HG03575 (cell line): ENCODE data around the gene CD47.

Source experiments
- ATAC-seq: cut with Tn5 transposase; IDR thresholded peaks from one replicate; pipeline ENCODE4 v1.9.1; 2021; ENCODE audit not compliant: unreplicated experiment, insufficient number of reproducible peaks, low FRiP score; ENCODE audit errors: extremely low read depth

CD47 gene

DNA sequence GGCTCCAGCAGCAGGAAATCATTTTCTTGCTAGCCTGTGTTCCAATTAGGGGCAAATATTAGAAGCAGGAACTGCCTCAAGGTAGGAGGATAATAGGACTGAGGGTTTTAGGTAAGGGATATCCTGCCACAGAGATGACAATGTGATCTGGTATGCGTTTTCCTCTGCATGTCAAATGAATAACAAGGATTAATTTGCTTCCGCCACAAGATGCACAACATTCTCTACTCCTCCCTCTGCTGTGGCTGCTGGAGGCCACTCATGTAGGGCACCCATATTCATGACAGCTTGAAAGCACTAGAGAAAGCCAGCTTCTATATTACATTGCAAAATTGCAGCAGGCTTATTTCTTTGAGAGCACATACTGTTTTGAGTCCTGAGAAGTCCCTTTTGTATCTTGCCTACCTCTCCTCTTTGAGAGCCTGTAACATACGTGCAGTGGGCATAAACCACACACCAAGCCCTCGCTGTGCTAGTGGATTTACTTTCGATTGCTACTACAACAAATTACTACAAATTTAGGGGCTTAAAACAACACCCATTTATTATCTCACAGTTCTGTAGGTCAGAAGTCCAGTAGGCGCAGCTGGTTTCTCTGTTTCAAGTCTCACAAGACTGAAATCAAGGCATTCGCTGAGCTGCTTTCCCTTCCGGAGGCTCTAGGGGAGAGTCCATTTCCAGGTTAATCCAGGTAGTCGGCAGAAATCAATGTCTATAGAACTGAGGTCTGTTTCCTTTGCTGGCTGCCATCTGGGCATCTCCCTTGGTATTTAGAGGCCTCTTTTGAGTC is 5.9 kb upstream of the CD47 start:
- ATAC-seq: no peak

- no peak for ATAC-seq
Measured at GRCh38 chr3:108093616-108094015, 2.8 kb upstream of the CD47 start.

GRCh38 chr3:108093021-108093420 is 2.2 kb upstream of the CD47 start:
- ATAC-seq: no peak

DNA sequence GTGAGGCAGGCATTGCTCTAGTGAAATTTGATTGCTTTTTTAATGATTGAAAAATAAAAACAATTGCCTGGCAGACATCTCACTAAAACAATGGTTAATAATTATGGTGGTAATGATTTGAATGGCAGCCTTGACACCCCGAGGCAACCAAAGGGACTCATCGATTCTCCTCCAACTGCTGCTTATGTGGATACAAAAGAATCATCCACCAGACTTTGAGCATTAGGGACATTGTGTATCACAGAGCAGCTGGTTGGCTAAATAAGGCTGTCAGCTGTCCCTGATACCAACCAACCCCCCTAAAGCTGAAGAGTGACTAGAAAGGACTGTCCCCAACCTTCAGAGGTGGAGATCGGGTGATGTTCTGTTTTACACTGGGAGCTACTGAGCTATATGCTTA is 1.7 kb upstream of the CD47 start:
- ATAC-seq: no peak

DNA sequence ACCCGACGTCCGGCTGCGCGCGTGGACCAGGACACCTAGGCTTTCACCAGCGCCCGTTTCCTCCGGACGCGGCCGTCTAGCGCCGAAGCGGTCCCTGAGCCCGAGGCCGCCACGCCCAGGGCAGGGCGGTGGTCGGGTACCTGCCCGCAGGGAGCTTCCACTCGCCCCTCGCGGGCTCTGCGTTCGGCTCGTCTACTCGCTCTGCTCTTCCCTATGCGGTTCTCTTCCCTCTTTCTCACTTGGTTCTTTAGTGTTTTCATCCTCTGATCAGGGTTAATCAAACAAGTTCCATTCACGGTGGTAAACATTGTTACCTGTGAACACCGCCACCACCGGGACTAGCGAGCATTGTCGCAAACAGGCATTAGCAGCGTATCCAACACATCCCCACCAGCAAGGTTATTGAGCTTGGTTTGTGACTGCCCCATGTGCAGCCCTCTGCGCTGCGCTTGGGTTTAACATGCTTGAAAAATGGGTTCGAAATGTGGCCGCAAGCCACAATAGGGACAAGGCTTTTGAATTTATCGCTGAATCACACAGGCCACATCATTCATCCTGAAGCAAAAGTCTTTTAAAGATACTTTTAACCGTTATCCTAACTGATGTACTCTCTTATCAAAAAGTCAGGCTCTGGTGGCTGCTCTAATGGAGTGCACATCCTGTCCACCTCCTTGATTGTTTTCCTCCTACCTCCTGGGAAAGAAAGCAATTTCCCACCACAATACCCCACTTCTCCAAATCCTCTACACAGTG is 843 bp upstream of the CD47 start:
- no peak for ATAC-seq

- no peak for ATAC-seq
Measured at GRCh38 chr3:108090049-108090700, 656 bp downstream of the CD47 start.

DNA sequence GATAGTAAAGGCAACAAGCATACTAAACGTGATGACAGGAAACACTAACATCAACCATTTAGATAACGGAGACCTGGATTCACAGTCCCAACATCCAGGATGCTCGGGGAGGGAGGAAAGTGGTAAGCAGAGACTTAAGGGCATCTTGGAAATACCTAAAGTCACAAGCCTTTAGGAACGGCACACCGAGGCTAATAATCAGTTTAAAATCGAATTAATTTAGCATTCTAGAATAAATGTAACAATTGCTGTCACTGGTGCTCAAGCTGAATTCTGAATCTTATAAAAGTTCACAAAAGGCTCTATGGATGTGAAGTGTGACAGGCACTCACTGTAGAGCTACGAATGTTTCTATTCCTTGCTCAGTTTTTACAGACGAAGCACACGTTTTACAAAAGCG is 1.3 kb downstream of the CD47 start:
- ATAC-seq: no peak

- peak; percentile 33 for ATAC-seq
Measured at GRCh38 chr3:108088697-108089096, 2.1 kb downstream of the CD47 start.

- no peak for ATAC-seq
Measured at GRCh38 chr3:108088146-108088545, 2.7 kb downstream of the CD47 start.

GRCh38 chr3:108086653-108087052 is 4.2 kb downstream of the CD47 start:
- no peak for ATAC-seq

DNA sequence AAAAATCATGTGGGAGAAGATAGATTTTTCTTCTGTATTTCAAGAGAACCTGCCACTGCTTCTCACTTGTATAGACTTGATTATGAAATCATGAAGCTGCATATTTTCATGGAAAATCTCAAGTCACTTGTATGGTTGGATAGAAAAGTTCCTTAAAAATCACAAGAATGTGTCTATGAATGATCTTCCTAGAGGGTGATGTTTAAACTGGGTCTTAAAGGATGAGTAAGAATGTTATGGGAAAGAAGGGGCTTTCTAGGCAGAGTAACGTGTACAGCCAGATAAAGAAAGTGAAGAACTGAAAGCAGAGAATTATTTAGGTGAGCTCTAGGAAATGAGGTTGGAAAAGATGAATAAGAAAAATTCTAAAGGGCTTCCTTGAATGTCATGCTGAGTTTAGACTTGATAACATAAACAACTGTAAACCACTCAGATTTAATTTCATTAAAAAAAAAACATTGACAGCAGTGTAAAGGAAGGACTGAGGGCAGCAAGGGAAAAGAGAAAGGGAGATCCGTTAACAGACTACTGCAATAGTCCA is 5.0 kb downstream of the CD47 start:
- no peak for ATAC-seq

GRCh38 chr3:108085370-108085769 is 5.5 kb downstream of the CD47 start:
- ATAC-seq: no peak

DNA sequence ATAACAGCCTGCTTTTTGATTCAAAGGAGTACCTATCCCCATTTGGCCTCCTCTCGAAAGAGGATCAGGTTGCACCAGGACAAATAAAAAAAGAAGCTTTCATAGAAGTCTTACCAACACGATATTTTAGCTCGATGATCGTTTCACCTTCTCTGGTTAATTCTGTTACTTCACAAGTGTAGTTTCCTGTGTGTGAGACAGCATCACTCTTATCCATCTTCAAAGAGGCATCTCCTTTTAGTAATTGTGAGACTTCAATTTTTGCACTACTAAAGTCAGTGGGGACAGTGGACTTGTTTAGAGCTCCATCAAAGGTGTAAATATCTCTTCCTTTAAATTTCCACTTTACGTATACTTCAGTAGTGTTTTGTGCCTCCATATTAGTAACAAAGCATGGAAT is 11.0 kb downstream of the CD47 start:
- no peak for ATAC-seq

DNA sequence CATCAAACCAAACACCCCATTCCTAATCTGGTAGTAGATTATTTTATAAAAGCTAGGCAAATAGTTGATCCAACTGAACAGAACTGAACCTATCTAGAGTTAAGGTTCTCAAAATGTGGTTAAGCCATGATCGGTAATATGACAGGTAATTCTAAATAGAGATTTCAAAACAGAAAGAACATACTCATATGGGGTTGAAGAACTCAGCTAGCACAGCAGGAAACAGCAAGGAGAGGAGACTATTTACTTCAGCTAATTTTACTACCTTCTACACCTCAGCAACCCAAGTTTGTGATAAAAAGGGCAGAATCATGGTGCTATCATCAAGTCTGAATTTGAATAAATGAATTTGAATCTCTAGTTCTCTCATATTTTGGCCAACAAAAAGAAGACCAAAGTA is 11.8 kb downstream of the CD47 start:
- no peak for ATAC-seq

DNA sequence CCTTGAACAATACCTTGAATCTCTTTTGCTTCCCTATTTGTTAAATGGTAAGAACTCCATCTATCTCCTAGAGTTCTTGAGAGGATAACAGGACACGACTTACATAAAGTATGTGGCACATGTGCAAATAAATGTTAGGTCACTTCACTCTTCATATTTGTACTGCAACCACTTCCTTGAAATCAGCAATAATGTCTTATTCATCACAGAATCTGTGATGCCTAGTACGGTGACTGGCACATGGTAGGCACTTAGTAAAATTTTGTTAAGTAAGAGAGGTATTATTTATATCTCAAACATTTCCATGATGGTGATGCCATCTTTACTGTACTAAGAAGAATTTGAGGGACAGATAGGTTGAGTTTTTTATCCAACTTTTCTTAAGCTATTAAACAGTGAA is 14.3 kb downstream of the CD47 start:
- ATAC-seq: no peak

- ATAC-seq: no peak
Measured at GRCh38 chr3:108073764-108074431, 16.9 kb downstream of the CD47 start.

DNA sequence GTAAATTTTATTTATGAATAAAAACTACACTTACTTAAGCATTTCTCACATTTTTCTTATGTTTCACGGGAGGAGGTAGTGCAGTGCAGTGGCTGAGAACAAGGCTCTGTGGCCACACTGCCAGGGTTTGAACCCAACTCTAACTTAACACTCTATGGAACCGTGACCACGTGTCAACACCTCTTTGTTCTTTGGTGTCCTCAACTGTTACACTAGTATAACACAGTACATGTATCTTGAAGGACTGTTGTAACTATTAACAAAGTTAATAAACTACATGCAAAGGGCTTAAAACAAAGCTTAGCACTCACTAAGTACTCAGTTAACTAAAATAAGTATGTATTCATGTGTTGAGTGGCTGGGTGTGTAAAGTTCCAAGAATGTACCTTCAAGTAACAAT is 19.5 kb downstream of the CD47 start:
- ATAC-seq: no peak

- ATAC-seq: no peak
Measured at GRCh38 chr3:108070356-108070755, 20.5 kb downstream of the CD47 start.

- no peak for ATAC-seq
Measured at GRCh38 chr3:108067768-108068167, 23.1 kb downstream of the CD47 start.
